HEK293 (cell line): Measurements from ENCODE around the gene RHEX.

Experiments
- CTCF ChIA-PET: fragments of 350-600 bp; formaldehyde crosslinking; extraction: SDS; loops from one replicate; lab custom pipeline; 2021; ENCODE audit warnings: antibody characterized with exemption; lab: Yijun Ruan, JAX
- POLR2A ChIA-PET: fragments of 300-600 bp; formaldehyde crosslinking; extraction: SDS; loops from one replicate; lab custom pipeline; 2020; ENCODE audit warnings: antibody characterized with exemption, inconsistent platforms; lab: Yijun Ruan, JAX
- H3K27ac ChIP-seq: fragments of 200-500 bp; sonication (Bioruptor generic); 2 replicates; pipeline ENCODE4 v1.5.1; 2014; ENCODE audit warnings: low read depth, low read length, control low read depth, inconsistent platforms; ENCODE audit errors: extremely low read depth
- H3K36me3 ChIP-seq, 2 experiments: fragments of 200-500 bp in 1 of 2; sonication (Bioruptor generic) in 1 of 2; 1 replicate in 1 of 2; 2 replicates in 1 of 2; pipeline ENCODE4 v1.5.1; 2014 to 2017; ENCODE audit warnings: inconsistent platforms in 2 of 2, low read length in 2 of 2; ENCODE audit not compliant: control insufficient read depth in 2 of 2, insufficient read depth in 1 of 2
- H3K4me1 ChIP-seq: fragments of 200-500 bp; sonication (Bioruptor generic); 2 replicates; pipeline ENCODE4 v1.5.1; 2014; ENCODE audit warnings: mild to moderate bottlenecking, low read length, inconsistent platforms; ENCODE audit not compliant: control insufficient read depth, insufficient read depth
- H3K4me3 ChIP-seq: 2 replicates; pipeline ENCODE4 v1.5.1; 2011; ENCODE audit warnings: low read depth, mild to moderate bottlenecking, control low read depth, low read length, moderate library complexity
- H3K9me3 ChIP-seq: fragments of 200-500 bp; sonication (Bioruptor generic); 2 replicates; pipeline ENCODE4 v1.5.1; 2014; ENCODE audit warnings: low read depth, low read length, inconsistent platforms; ENCODE audit not compliant: control insufficient read depth, insufficient read depth
- BCL11B ChIP-seq: fragments of 450-650 bp; formaldehyde crosslinking; IDR thresholded peaks from 2 replicates; pipeline ENCODE4 v1.5.1; 2016; ENCODE audit warnings: low read depth, missing biosample characterization, missing genetic modification characterization
- BCL6B ChIP-seq: fragments of 450-650 bp; formaldehyde crosslinking; IDR thresholded peaks from 2 replicates; pipeline ENCODE4 v1.5.1; 2017; ENCODE audit warnings: missing biosample characterization, missing genetic modification characterization
- GLI2 ChIP-seq: fragments of 450-650 bp; formaldehyde crosslinking; IDR thresholded peaks from 2 replicates; pipeline ENCODE4; 2017; ENCODE audit warnings: missing biosample characterization, missing genetic modification characterization, low read depth, borderline replicate concordance
- INSM2 ChIP-seq: fragments of 450-650 bp; formaldehyde crosslinking; IDR thresholded peaks from 2 replicates; pipeline ENCODE4 v1.5.1; 2016; ENCODE audit warnings: missing biosample characterization, missing genetic modification characterization
- REPIN1 ChIP-seq: fragments of 450-650 bp; formaldehyde crosslinking; IDR thresholded peaks from 2 replicates; pipeline ENCODE4 v1.5.1; 2017; ENCODE audit warnings: missing biosample characterization, missing genetic modification characterization, low read depth
- SALL2 ChIP-seq: fragments of 450-650 bp; formaldehyde crosslinking; IDR thresholded peaks from 2 replicates; pipeline ENCODE4 v1.5.0; 2017; ENCODE audit warnings: missing biosample characterization, mild to moderate bottlenecking, missing genetic modification characterization, borderline replicate concordance
- WT1 ChIP-seq: fragments of 450-650 bp; formaldehyde crosslinking; IDR thresholded peaks from 2 replicates; pipeline ENCODE4 v1.5.1; 2016; ENCODE audit warnings: missing biosample characterization, missing genetic modification characterization
- ZEB2 ChIP-seq: fragments of 450-650 bp; formaldehyde crosslinking; IDR thresholded peaks from 2 replicates; pipeline ENCODE4 v1.5.1; 2016; ENCODE audit warnings: missing biosample characterization, missing genetic modification characterization
- ZFHX2 ChIP-seq: fragments of 450-650 bp; formaldehyde crosslinking; conservative IDR thresholded peaks from 2 replicates; pipeline ENCODE4 v1.5.1; 2016; ENCODE audit warnings: missing biosample characterization, missing genetic modification characterization
- ZNF10 ChIP-seq: fragments of 450-650 bp; formaldehyde crosslinking; IDR thresholded peaks from 2 replicates; pipeline ENCODE4 v1.5.1; 2017; ENCODE audit warnings: missing biosample characterization, missing genetic modification characterization
- ZNF19 ChIP-seq: fragments of 450-650 bp; formaldehyde crosslinking; IDR thresholded peaks from 2 replicates; pipeline ENCODE4; 2016; ENCODE audit warnings: missing biosample characterization, missing genetic modification characterization, low read depth
- ZNF2 ChIP-seq: fragments of 450-650 bp; formaldehyde crosslinking; IDR thresholded peaks from 2 replicates; pipeline ENCODE4 v1.5.1; 2016; ENCODE audit warnings: missing biosample characterization, missing genetic modification characterization
- ZNF214 ChIP-seq: fragments of 450-650 bp; formaldehyde crosslinking; IDR thresholded peaks from 2 replicates; pipeline ENCODE4 v1.5.1; 2017; ENCODE audit warnings: missing biosample characterization, mild to moderate bottlenecking, missing genetic modification characterization, borderline replicate concordance
- ZNF221 ChIP-seq: fragments of 450-650 bp; formaldehyde crosslinking; IDR thresholded peaks from 2 replicates; pipeline ENCODE4 v1.5.1; 2017; ENCODE audit warnings: missing biosample characterization, missing genetic modification characterization, borderline replicate concordance
- ZNF37A ChIP-seq: fragments of 450-650 bp; IDR thresholded peaks from 2 replicates; pipeline ENCODE4 v1.5.1; 2018; ENCODE audit warnings: missing biosample characterization, missing genetic modification characterization
- ZNF426 ChIP-seq: fragments of 450-650 bp; formaldehyde crosslinking; IDR thresholded peaks from 2 replicates; pipeline ENCODE4 v1.5.1; 2017; ENCODE audit warnings: missing biosample characterization, missing genetic modification characterization, mild to moderate bottlenecking, inconsistent platforms, moderate library complexity
- ZNF433 ChIP-seq: fragments of 450-650 bp; formaldehyde crosslinking; IDR thresholded peaks from 2 replicates; pipeline ENCODE4 v1.5.1; 2016; ENCODE audit warnings: missing biosample characterization, missing genetic modification characterization, low read depth
- ZNF449 ChIP-seq: fragments of 450-650 bp; formaldehyde crosslinking; IDR thresholded peaks from 2 replicates; pipeline ENCODE4 v1.5.1; 2017; ENCODE audit warnings: missing biosample characterization, mild to moderate bottlenecking, missing genetic modification characterization, moderate library complexity
- ZNF530 ChIP-seq: fragments of 450-650 bp; formaldehyde crosslinking; IDR thresholded peaks from 2 replicates; pipeline ENCODE4 v1.5.1; 2016; ENCODE audit warnings: low read depth, missing biosample characterization, missing genetic modification characterization
- ZNF623 ChIP-seq: fragments of 450-650 bp; formaldehyde crosslinking; IDR thresholded peaks from 2 replicates; pipeline ENCODE4 v1.5.1; 2016; ENCODE audit warnings: missing biosample characterization, missing genetic modification characterization
- ZNF645 ChIP-seq: fragments of 450-650 bp; formaldehyde crosslinking; IDR thresholded peaks from 2 replicates; pipeline ENCODE4; 2016; ENCODE audit warnings: missing biosample characterization, missing genetic modification characterization
- ZNF654 ChIP-seq: fragments of 450-650 bp; formaldehyde crosslinking; IDR thresholded peaks from 2 replicates; pipeline ENCODE4 v1.5.1; 2016; ENCODE audit warnings: low read depth, missing biosample characterization, missing genetic modification characterization
- ZNF792 ChIP-seq: fragments of 450-650 bp; formaldehyde crosslinking; IDR thresholded peaks from 2 replicates; pipeline ENCODE4 v1.5.1; 2016; ENCODE audit warnings: missing biosample characterization, missing genetic modification characterization
- ZNF830 ChIP-seq: fragments of 450-650 bp; IDR thresholded peaks from 2 replicates; pipeline ENCODE4 v1.5.0; 2018; ENCODE audit warnings: missing biosample characterization, missing genetic modification characterization, low read depth, mild to moderate bottlenecking, moderate library complexity
- ZSCAN23 ChIP-seq: fragments of 450-650 bp; formaldehyde crosslinking; IDR thresholded peaks from 2 replicates; pipeline ENCODE4 v1.5.1; 2016; ENCODE audit warnings: missing biosample characterization, missing genetic modification characterization
- ZSCAN30 ChIP-seq: fragments of 450-650 bp; IDR thresholded peaks from 2 replicates; pipeline ENCODE4 v1.5.1; 2018; ENCODE audit warnings: missing biosample characterization, mild to moderate bottlenecking, missing genetic modification characterization, moderate library complexity

The RHEX gene

GRCh38 chr1:206110820-206111219 lies 57.8 kb downstream of the RHEX start:
- TF ChIP-seq ZSCAN23 (no peak), ZNF37A (tag by site-specific recombination) (no peak), REPIN1 (tag by site-specific recombination) (no peak), INSM2 (tag by site-specific recombination) (no peak), ZNF19 (tag by site-specific recombination) (no peak), ZNF214 (tag by site-specific recombination) (no peak), ZNF645 (tag by site-specific recombination) (no peak), ZSCAN30 (tag by site-specific recombination) (no peak), BCL11B (tag by site-specific recombination) (no peak)
- CTCF ChIA-PET: interaction anchor here (0.7 to 11.1 kb wide), 5 partner anchors 15 to 191 kb away, joined by 4 to 151 read pairs (median 17); no protein-coding TSS in a partner anchor
- no peaks in the 10 kb centered on the region for H3K9me3 ChIP-seq
- POLR2A ChIA-PET: no interaction called here
- no peaks in the 10 kb centered on the region for H3K36me3 ChIP-seq
- no peak overlapping the region for H3K27ac ChIP-seq
- H3K4me3 ChIP-seq: no peak overlapping the region
- no peaks in the 10 kb centered on the region for H3K4me1 ChIP-seq

GRCh38 chr1:206111271-206111927 lies 58.4 kb downstream of the RHEX start:
- Histone ChIP-seq H3K4me3 (no peak overlapping the region), H3K27ac (no peak overlapping the region), H3K4me1 (no peaks in the 10 kb centered on the region), H3K9me3 (no peaks in the 10 kb centered on the region), H3K36me3 (no peaks in the 10 kb centered on the region)
- CTCF ChIA-PET: interaction anchor here (0.6 to 11.1 kb wide), 6 partner anchors 15 to 542 kb away, joined by 4 to 151 read pairs (median 11); no protein-coding TSS in a partner anchor
- POLR2A ChIA-PET: no interaction called here
- TF ChIP-seq ZNF2 (tag by site-specific recombination) (no peak), ZNF10 (tag by site-specific recombination) (no peak), GLI2 (tag by site-specific recombination) (no peak), SALL2 (tag by site-specific recombination) (no peak), ZNF623 (no peak), ZNF433 (tag by site-specific recombination) (no peak), ZNF654 (no peak), WT1 (no peak), ZNF530 (no peak), BCL6B (tag by site-specific recombination) (no peak), ZNF221 (tag by site-specific recombination) (no peak), ZFHX2 (tag by site-specific recombination) (no peak), ZNF214 (tag by site-specific recombination) (no peak), ZEB2 (tag by site-specific recombination) (no peak), ZNF830 (no peak), INSM2 (tag by site-specific recombination) (no peak), ZNF426 (tag by site-specific recombination) (no peak), ZNF792 (tag by site-specific recombination) (no peak), ZNF449 (tag by site-specific recombination) (no peak)
